ENCODE data around the gene ELMOD1. TPM values are rescaled to one million over a fixed set of nuclear protein-coding genes. Genes with fewer than 3 reads are reported as not detected.
A peak's percentile ranks its signal among the peaks of the same experiment; 100 is the strongest.

The ELMOD1 gene
- total RNA-seq, 6 donors from 2014 or later, result 0.15 to 2.3 (median 0.81) TPM; not detected in 2

- ATAC-seq (ENCODE audit: low FRiP score in 2 of 2) (no peak), DNase-seq (no peak)
- no peak for TF ChIP-seq POLR2A (IDR thresholded peaks at IDR 0.05)
- H3K9me3 ChIP-seq, result no peaks in the 10 kb centered on the region
- WGBS, 2 donors, result 61 to 79% methylated on average over 1 of the region's 1 CpG
- no peak overlapping the region for H3K27ac ChIP-seq
- no peaks in the 10 kb centered on the region for H3K36me3 ChIP-seq
- H3K27me3 ChIP-seq, result no peaks in the 10 kb centered on the region
- H3K4me1 ChIP-seq, result no peaks in the 10 kb centered on the region
- H3K4me3 ChIP-seq, result no peak overlapping the region
Observed at GRCh38 chr11:107695446-107695845, 104.5 kb downstream of the ELMOD1 start.

GRCh38 chr11:107696140-107696539, 105.2 kb downstream of the ELMOD1 start:
- WGBS, 2 donors, result 17 to 26% methylated on average over 1 of the region's 1 CpG
- DNase-seq (no peak), ATAC-seq (ENCODE audit: low FRiP score in 2 of 2) (peak in 1 of 2 donors; percentile 83)
- no peaks in the 10 kb centered on the region for H3K9me3 ChIP-seq
- no peaks in the 10 kb centered on the region for H3K4me1 ChIP-seq
- no peak overlapping the region for H3K4me3 ChIP-seq
- no peaks in the 10 kb centered on the region for H3K36me3 ChIP-seq
- no peak overlapping the region for H3K27ac ChIP-seq
- TF ChIP-seq CTCF (IDR thresholded peaks at IDR 0.05) (no peak), POLR2AphosphoS5 (IDR thresholded peaks at IDR 0.05) (no peak), EP300 (IDR thresholded peaks at IDR 0.05) (no peak), POLR2A (IDR thresholded peaks at IDR 0.05) (no peak)
- H3K27me3 ChIP-seq, result no peaks in the 10 kb centered on the region

GRCh38 chr11:107697291-107697690, 106.3 kb downstream of the ELMOD1 start:
- no peak for TF ChIP-seq CTCF (IDR thresholded peaks at IDR 0.05)
- no peak for TF ChIP-seq POLR2AphosphoS5 (IDR thresholded peaks at IDR 0.05)
- no peak for TF ChIP-seq POLR2A (IDR thresholded peaks at IDR 0.05)
- TF ChIP-seq EP300 (IDR thresholded peaks at IDR 0.05), result no peak
- 83 to 84% methylated on average over 6 of the region's 6 CpGs for WGBS, 2 donors
- ATAC-seq (ENCODE audit: low FRiP score in 2 of 2) (no peak), DNase-seq (no peak)
- Histone ChIP-seq H3K36me3 (no peaks in the 10 kb centered on the region), H3K27ac (no peak overlapping the region), H3K4me3 (no peak overlapping the region), H3K9me3 (no peaks in the 10 kb centered on the region), H3K27me3 (no peaks in the 10 kb centered on the region), H3K4me1 (no peaks in the 10 kb centered on the region)

DNA sequence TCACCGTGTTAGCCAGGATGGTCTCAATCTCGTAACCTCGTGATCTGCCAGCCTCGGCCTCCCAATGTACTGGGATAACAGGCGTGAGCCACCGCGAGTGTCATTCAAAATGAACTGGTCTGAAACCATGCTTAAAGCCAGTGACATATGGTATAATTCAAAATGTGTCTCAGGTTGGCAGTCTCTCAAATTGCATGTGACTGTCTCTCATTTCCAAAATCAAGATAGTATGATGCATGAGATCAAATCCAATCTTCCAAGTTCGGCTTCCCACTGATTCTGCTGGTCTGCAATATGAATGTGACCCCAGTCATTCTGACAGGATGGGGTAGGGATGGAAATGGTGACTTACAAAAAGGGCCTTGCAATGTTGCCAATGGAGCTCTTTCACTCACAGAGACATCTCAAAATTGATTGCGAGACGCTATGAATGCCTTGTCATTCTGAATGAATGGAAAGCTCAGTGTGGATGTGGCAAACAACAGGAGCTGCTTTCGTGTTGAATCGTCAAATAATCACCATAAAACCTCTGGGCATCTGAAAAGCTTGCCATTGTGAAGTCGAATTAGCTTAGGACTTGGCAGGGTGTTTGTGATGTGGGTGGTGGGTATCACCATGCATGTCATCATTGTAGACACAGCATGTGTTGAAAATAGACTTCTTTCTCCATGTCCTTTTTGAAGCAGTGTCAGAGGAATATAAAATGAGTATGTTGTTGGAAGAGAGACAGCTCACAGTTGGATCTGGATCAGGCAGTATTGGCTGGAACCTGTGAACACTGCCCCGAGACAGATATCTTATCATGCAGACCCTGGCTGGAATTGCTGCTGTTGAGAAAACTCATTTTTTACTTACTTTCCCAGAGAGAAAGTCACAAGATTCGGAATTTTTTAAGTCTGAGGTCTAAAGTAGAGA, 108.7 kb downstream of the ELMOD1 start:
- no peak for TF ChIP-seq POLR2A (IDR thresholded peaks at IDR 0.05)
- TF ChIP-seq CTCF (IDR thresholded peaks at IDR 0.05), result no peak
- TF ChIP-seq POLR2AphosphoS5 (IDR thresholded peaks at IDR 0.05), result no peak
- no peak for TF ChIP-seq EP300 (IDR thresholded peaks at IDR 0.05)
- DNase-seq (no peak), ATAC-seq (ENCODE audit: low FRiP score in 2 of 2) (no peak)
- Histone ChIP-seq H3K4me3 (no peak overlapping the region), H3K36me3 (no peaks in the 10 kb centered on the region), H3K9me3 (no peaks in the 10 kb centered on the region), H3K27me3 (no peaks in the 10 kb centered on the region), H3K27ac (no peak overlapping the region), H3K4me1 (no peaks in the 10 kb centered on the region)
- WGBS, 2 donors, result 86 to 91% methylated on average over 15 of the region's 15 CpGs

GRCh38 chr11:107702109-107702660, 111.2 kb downstream of the ELMOD1 start:
- 82% methylated on average over 7 of the region's 7 CpGs for WGBS, 2 donors
- Histone ChIP-seq H3K27me3 (no peaks in the 10 kb centered on the region), H3K36me3 (no peaks in the 10 kb centered on the region), H3K27ac (no peak overlapping the region), H3K4me1 (no peaks in the 10 kb centered on the region), H3K9me3 (no peaks in the 10 kb centered on the region), H3K4me3 (no peak overlapping the region)
- DNase-seq (no peak), ATAC-seq (ENCODE audit: low FRiP score in 2 of 2) (no peak)
- TF ChIP-seq POLR2AphosphoS5 (IDR thresholded peaks at IDR 0.05) (no peak), POLR2A (IDR thresholded peaks at IDR 0.05) (no peak), EP300 (IDR thresholded peaks at IDR 0.05) (no peak), CTCF (IDR thresholded peaks at IDR 0.05) (no peak)
